HCT116 (cell line): ENCODE data around the gene SENP6. TPM values are rescaled to one million over a fixed set of nuclear protein-coding genes. Genes with fewer than 3 reads are reported as not detected.

Experiments
- ATAC-seq: fragments of 200-7000 bp; cut with Tn5 transposase; 2 replicates; pipeline ENCODE4 v1.9.1; 2020; ENCODE audit warnings: mild to moderate bottlenecking, moderate library complexity
- BruUV-seq: library from RNA; stranded (reverse); fragments of 400-500 nt; replicated peaks from 2 replicates; lab custom pipeline; 2021; lab: Mats Ljungman, UMichigan
- CTCF ChIA-PET: fragments of 300-600 bp; sonication (Branson Sonifier 250); formaldehyde crosslinking; loops from one replicate; lab custom pipeline; 2021; ENCODE audit warnings: antibody characterized with exemption; lab: Charles Lee
- POLR2A ChIA-PET: fragments of 300-600, 350-600 bp; sonication (Branson Sonifier 250); formaldehyde crosslinking; loops from one replicate; lab custom pipeline; 2021; ENCODE audit warnings: antibody characterized with exemption; lab: Charles Lee
- RAD21 ChIA-PET, 2 experiments: fragments of 300-600 bp; sonication (Branson Sonifier 250); formaldehyde crosslinking; loops; one replicate each; lab custom pipeline; 2023; ENCODE audit warnings: low total read pairs in 2 of 2; ENCODE audit not compliant: uncharacterized antibody in 2 of 2, unreplicated experiment in 2 of 2, low non-redundant PET in 1 of 2; lab: Charles Lee
- DNase-seq: peaks from one replicate; pipeline ENCODE4 v3.0.0-alpha.2; 2010; ENCODE audit warnings: low read depth, low spot score
- H2AFZ ChIP-seq: fragments of 200-600 bp; shearing (Covaris generic), sonication (generic); 2 replicates; pipeline ENCODE4 v1.6.1; 2017; ENCODE audit warnings: low read depth, mixed run types, mixed read lengths, antibody characterized with exemption, low read length; ENCODE audit not compliant: poor library complexity, severe bottlenecking
- H3K27ac ChIP-seq: 2 replicates; pipeline ENCODE4 v1.5.1; 2012; ENCODE audit warnings: low read depth, low read length
- H3K27me3 ChIP-seq: fragments of 200-600 bp; sonication (generic); 2 replicates; pipeline ENCODE4 v1.6.1; 2016; ENCODE audit warnings: mixed run types, low read length, mixed read lengths; ENCODE audit not compliant: insufficient read depth
- H3K36me3 ChIP-seq, 2 experiments: fragments of 200-500 bp in 1 of 2; fragments of 200-600 bp in 1 of 2; sonication (Bioruptor generic) in 1 of 2; sonication (generic) in 1 of 2; 2 replicates each; pipeline versions ENCODE4 v1.5.1 to v1.6.1; 2014 to 2016; ENCODE audit warnings: low read length in 2 of 2, inconsistent platforms in 1 of 2, mixed read lengths in 1 of 2, mixed run types in 1 of 2; ENCODE audit not compliant: insufficient read depth in 2 of 2, control insufficient read depth in 1 of 2
- H3K4me1 ChIP-seq, 2 experiments: fragments of 200-600 bp in 1 of 2; sonication (generic) in 1 of 2; 2 replicates each; pipeline versions ENCODE4 v1.5.1 to v1.6.1; 2012 to 2017; ENCODE audit warnings: low read length in 2 of 2, inconsistent platforms in 1 of 2, mild to moderate bottlenecking in 1 of 2, mixed read lengths in 1 of 2, mixed run types in 1 of 2, moderate library complexity in 1 of 2; ENCODE audit not compliant: insufficient read depth in 2 of 2, control insufficient read depth in 1 of 2
- H3K4me2 ChIP-seq: fragments of 200-600 bp; sonication (generic); 2 replicates; pipeline ENCODE4 v1.6.1; 2017; ENCODE audit warnings: mixed run types, low read length, mixed read lengths
- H3K4me3 ChIP-seq, 2 experiments: fragments of 200-600 bp in 1 of 2; sonication (generic) in 1 of 2; replicated peaks in 1 of 2; 2 replicates each; pipeline ENCODE4 v1.5.1; 2011 to 2016; ENCODE audit warnings: low read length in 2 of 2, control low read depth in 1 of 2, low read depth in 1 of 2, mild to moderate bottlenecking in 1 of 2, mixed read lengths in 1 of 2, mixed run types in 1 of 2
- H3K79me2 ChIP-seq: fragments of 200-600 bp; sonication (generic); 2 replicates; pipeline ENCODE4 v1.6.1; 2017; ENCODE audit warnings: mild to moderate bottlenecking, mixed run types, low read length, moderate library complexity, mixed read lengths; ENCODE audit not compliant: insufficient read depth
- H3K9ac ChIP-seq: fragments of 200-600 bp; sonication (generic); 2 replicates; pipeline ENCODE4 v1.6.1; 2016; ENCODE audit warnings: low read length, mixed read lengths
- H3K9me2 ChIP-seq: fragments of 200-600 bp; sonication (generic), shearing (Covaris generic); 2 replicates; pipeline ENCODE4 v1.6.1; 2017; ENCODE audit warnings: mixed run types, mild to moderate bottlenecking, moderate library complexity; ENCODE audit not compliant: insufficient read depth
- H3K9me3 ChIP-seq, 2 experiments: fragments of 200-500 bp in 1 of 2; fragments of 200-600 bp in 1 of 2; sonication (Bioruptor generic) in 1 of 2; sonication (generic) in 1 of 2; 2 replicates each; pipeline ENCODE4 v1.6.1; 2014 to 2017; ENCODE audit warnings: low read length in 2 of 2, mixed read lengths in 2 of 2, inconsistent platforms in 1 of 2, low read depth in 1 of 2, mild to moderate bottlenecking in 1 of 2, mixed run types in 1 of 2, moderate library complexity in 1 of 2; ENCODE audit not compliant: control insufficient read depth in 1 of 2, insufficient read depth in 1 of 2
- H4K20me1 ChIP-seq: fragments of 200-600 bp; sonication (generic), shearing (Covaris generic); 2 replicates; pipeline ENCODE4 v1.6.1; 2017; ENCODE audit warnings: mixed run types, mild to moderate bottlenecking, moderate library complexity; ENCODE audit not compliant: insufficient read depth
- CTCF ChIP-seq, 3 experiments: fragments of 200-600 bp in 1 of 3; sonication (generic) in 1 of 3; IDR thresholded peaks in 2 of 3; conservative IDR thresholded peaks in 1 of 3; 2 replicates each; pipeline ENCODE4 v1.5.1; 2012 to 2017; ENCODE audit warnings: low read depth in 2 of 3, low read length in 2 of 3, antibody characterized with exemption in 1 of 3, borderline replicate concordance in 1 of 3, control low read depth in 1 of 3, mild to moderate bottlenecking in 1 of 3, mixed read lengths in 1 of 3, mixed run types in 1 of 3, moderate library complexity in 1 of 3; ENCODE audit not compliant: insufficient read depth in 1 of 3
- EGR1 ChIP-seq: IDR thresholded peaks from 2 replicates; pipeline ENCODE4 v1.6.1; 2012; ENCODE audit warnings: low read depth
- REST ChIP-seq: IDR thresholded peaks from 2 replicates; pipeline ENCODE4 v1.6.1; 2012; ENCODE audit warnings: low read depth
- TCF7L2 ChIP-seq: IDR thresholded peaks from 2 replicates; pipeline ENCODE4 v1.7.0; 2011; ENCODE audit warnings: borderline replicate concordance, inconsistent platforms; ENCODE audit not compliant: insufficient read depth, insufficient read length; ENCODE audit errors: extremely low read depth
- intact Hi-C: fragments of 100-400 bp; cut with micrococcal nuclease; formaldehyde crosslinking; loops from 2 replicates; pipeline ENCODE4 v1.10.0; 2022
- total RNA-seq: library from RNA; stranded (reverse); gene quantifications from one replicate; pipeline ENCODE4 v1.2.1, GENCODE V29; 2021; ENCODE audit not compliant: unreplicated experiment

The SENP6 gene
- total RNA-seq, 1 experiment from 2014 or later, result 78.1 TPM

DNA sequence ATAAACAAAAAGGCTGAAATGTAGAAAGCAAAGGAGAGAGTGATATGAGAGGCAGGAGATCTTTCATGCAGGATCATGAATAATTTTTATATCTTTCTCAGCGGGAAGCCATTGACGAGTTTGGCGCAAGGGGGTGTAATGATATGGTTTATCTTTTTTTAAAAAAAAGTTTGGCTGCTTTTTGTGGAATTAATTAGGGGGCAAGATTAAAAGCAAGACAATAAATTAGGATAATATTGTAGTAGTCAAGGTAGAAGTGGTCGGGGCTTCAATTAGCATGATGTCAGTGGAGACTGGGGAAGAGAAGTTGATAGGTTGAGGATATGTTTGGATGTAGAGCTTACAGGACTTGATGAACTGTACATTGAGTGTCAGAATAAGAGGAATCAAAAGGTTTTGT is 4.0 kb downstream of the SENP6 start:
- intact Hi-C loops, result no loop called here
- Histone ChIP-seq H3K79me2 (peaks cover 95% of the 10 kb centered on the region), H4K20me1 (peaks cover 18% of the 10 kb centered on the region; the same call in 1 of the 2 replicates), H3K9me2 (no peaks in the 10 kb centered on the region), H3K9me3 (no peaks in the 10 kb centered on the region), H3K9ac (no peak overlapping the region), H3K36me3 (no peaks in the 10 kb centered on the region), H3K27ac (no peak overlapping the region), H2AFZ (no peak overlapping the region), H3K27me3 (no peaks in the 10 kb centered on the region), H3K4me2 (no peak overlapping the region), H3K4me3 (no peak overlapping the region), H3K4me1 (peaks cover 17 to 44% of the 10 kb centered on the region in 2 experiments)
- no peak for DNase-seq
- CTCF ChIA-PET, result no interaction called here
- BruUV-seq, result no TSS peak
- POLR2A ChIA-PET, result no interaction called here
- RAD21 ChIA-PET, result no interaction called here
- no peak for ATAC-seq
- TF ChIP-seq EGR1, result no peak
- TF ChIP-seq REST, result no peak
- TF ChIP-seq CTCF (IDR thresholded peaks at IDR 0.05 in 2 of 3, conservative IDR thresholded peaks at IDR 0.05 in 1 of 3; ENCODE audit: borderline replicate concordance in 1 of 3, insufficient read depth in 1 of 3, low read depth in 2 of 3, low read length in 2 of 3), result no peak
- no peak for TF ChIP-seq TCF7L2
